Liver (tissue), 9 donors: ENCODE measurements around the gene GPR33. TPM values are rescaled to one million over a fixed set of nuclear protein-coding genes. Genes with fewer than 3 reads are reported as not detected.

Experiments
- DNase-seq: peaks from one replicate; pipeline ENCODE4 v3.0.0-alpha.2; 2017; ENCODE audit warnings: low spot score
- H3K27ac ChIP-seq, 2 donors: one replicate each; pipeline ENCODE4 v1.7.0; 2013; ENCODE audit warnings: inconsistent platforms in 2 of 2, low read length in 2 of 2, control low read depth in 1 of 2, low read depth in 1 of 2, mild to moderate bottlenecking in 1 of 2
- H3K27me3 ChIP-seq, 4 donors: one replicate each; pipeline versions ENCODE4 v1.6.1 to v1.7.0; 2013; ENCODE audit warnings: low read length in 3 of 4, inconsistent platforms in 1 of 4, mild to moderate bottlenecking in 1 of 4, moderate library complexity in 1 of 4; ENCODE audit not compliant: control insufficient read depth in 4 of 4, insufficient read depth in 4 of 4
- H3K36me3 ChIP-seq, 4 donors: one replicate each; pipeline versions ENCODE4 v1.6.1 to v1.7.0; 2013; ENCODE audit warnings: low read length in 3 of 4, mild to moderate bottlenecking in 3 of 4, low read depth in 1 of 4, moderate library complexity in 1 of 4; ENCODE audit not compliant: control insufficient read depth in 4 of 4, insufficient read depth in 3 of 4
- H3K4me1 ChIP-seq, 4 donors: one replicate each; pipeline versions ENCODE4 v1.6.1 to v1.7.0; 2013; ENCODE audit warnings: low read length in 3 of 4, mild to moderate bottlenecking in 3 of 4, moderate library complexity in 1 of 4; ENCODE audit not compliant: control insufficient read depth in 4 of 4, insufficient read depth in 4 of 4
- H3K4me3 ChIP-seq, 3 donors: one replicate each; pipeline versions ENCODE4 v1.6.1 to v1.7.0; 2013; ENCODE audit warnings: low read length in 3 of 3, control low read depth in 1 of 3, low read depth in 1 of 3, mild to moderate bottlenecking in 1 of 3
- H3K9ac ChIP-seq, 2 donors: one replicate each; pipeline ENCODE4 v1.7.0; 2013; ENCODE audit warnings: low read length in 2 of 2, mild to moderate bottlenecking in 2 of 2, moderate library complexity in 2 of 2, control low read depth in 1 of 2, low read depth in 1 of 2
- H3K9me3 ChIP-seq, 4 donors: one replicate each; pipeline versions ENCODE4 v1.6.1 to v1.7.0; 2013; ENCODE audit warnings: low read length in 3 of 4; ENCODE audit not compliant: control insufficient read depth in 4 of 4
- GABPA ChIP-seq, 2 donors: IDR thresholded peaks in 1 of 2; conservative IDR thresholded peaks in 1 of 2; 2 replicates each; pipeline ENCODE4 v1.6.1; 2016; ENCODE audit warnings: antibody characterized with exemption in 2 of 2, mild to moderate bottlenecking in 1 of 2, moderate library complexity in 1 of 2
- RXRA ChIP-seq, 2 donors: IDR thresholded peaks; 2 replicates each; pipeline ENCODE4 v1.6.1; 2017 to 2018; ENCODE audit warnings: antibody characterized with exemption in 2 of 2, mild to moderate bottlenecking in 1 of 2
- SP1 ChIP-seq: IDR thresholded peaks from 2 replicates; pipeline ENCODE4 v1.6.1; 2018; ENCODE audit warnings: antibody characterized with exemption, mild to moderate bottlenecking
- polyA plus RNA-seq, 2 donors: library from polyadenylated mRNA; stranded (reverse) in 1 of 2; unstranded in 1 of 2; fragments of 200-250 nt in 1 of 2; fragments of >200 nt in 1 of 2; fragmentation: Nextera tagmentation in 1 of 2; extraction: Ambion mirVana in 1 of 2; gene quantifications; one replicate each; pipeline versions ENCODE4 v1.2.1 to v1.2.3, GENCODE V29; 2013 to 2015
- total RNA-seq, 2 donors: library from RNA; depleted of rRNA; stranded (reverse); fragments of >200 nt; gene quantifications; one replicate each; pipeline ENCODE4 v1.2.3, GENCODE V29; 2014
- TF ChIP-seq, protein P1 (sequence below): IDR thresholded peaks from 2 replicates; pipeline ENCODE4 v1.6.1; 2016; ENCODE audit warnings: antibody characterized with exemption
- TF ChIP-seq, protein P2 (sequence below): IDR thresholded peaks from 2 replicates; pipeline ENCODE4 v1.6.1; 2016; ENCODE audit warnings: antibody characterized with exemption
- TF ChIP-seq, protein P3 (sequence below): IDR thresholded peaks from 2 replicates; pipeline ENCODE4 v1.6.1; 2016; ENCODE audit warnings: antibody characterized with exemption
- donor health status: healthy.
- donor health status: healthy.
- donor health status: healthy.
- donor health status: healthy.
- donor health status: healthy.

GPR33 gene
- total and polyA plus RNA-seq, 4 donors: not detected

DNA sequence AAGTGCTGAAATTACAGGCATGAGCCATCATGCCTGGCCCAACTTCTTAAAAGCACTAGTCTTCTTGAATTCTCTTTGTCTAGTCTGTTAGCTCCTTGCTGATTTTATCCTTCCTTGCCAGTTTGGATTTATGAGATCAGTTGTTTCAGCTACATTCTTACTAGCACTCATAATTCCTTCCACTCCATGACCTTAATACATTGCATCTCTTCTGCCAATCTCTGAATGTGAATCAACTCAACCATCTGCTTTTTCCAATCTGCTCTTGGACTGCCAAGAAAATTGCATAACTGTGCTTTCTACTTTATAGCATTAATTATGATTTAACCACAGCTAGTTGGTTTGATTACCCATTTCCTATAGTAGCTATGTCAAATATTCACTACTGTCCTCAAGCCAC, 52.6 kb downstream of the GPR33 start:
- H3K36me3 ChIP-seq: no peaks in the 10 kb centered on the region
- H3K4me3 ChIP-seq: no peak overlapping the region
- TF ChIP-seq RXRA (IDR thresholded peaks at IDR 0.05): no peak
- no peak for TF ChIP-seq GABPA (IDR thresholded peaks at IDR 0.05 in 1 of 2, conservative IDR thresholded peaks at IDR 0.05 in 1 of 2)
- no peak for TF ChIP-seq SP1
- TF ChIP-seq, protein P1, sequence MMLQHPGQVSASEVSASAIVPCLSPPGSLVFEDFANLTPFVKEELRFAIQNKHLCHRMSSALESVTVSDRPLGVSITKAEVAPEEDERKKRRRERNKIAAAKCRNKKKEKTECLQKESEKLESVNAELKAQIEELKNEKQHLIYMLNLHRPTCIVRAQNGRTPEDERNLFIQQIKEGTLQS: no peak
- TF ChIP-seq, protein P2, sequence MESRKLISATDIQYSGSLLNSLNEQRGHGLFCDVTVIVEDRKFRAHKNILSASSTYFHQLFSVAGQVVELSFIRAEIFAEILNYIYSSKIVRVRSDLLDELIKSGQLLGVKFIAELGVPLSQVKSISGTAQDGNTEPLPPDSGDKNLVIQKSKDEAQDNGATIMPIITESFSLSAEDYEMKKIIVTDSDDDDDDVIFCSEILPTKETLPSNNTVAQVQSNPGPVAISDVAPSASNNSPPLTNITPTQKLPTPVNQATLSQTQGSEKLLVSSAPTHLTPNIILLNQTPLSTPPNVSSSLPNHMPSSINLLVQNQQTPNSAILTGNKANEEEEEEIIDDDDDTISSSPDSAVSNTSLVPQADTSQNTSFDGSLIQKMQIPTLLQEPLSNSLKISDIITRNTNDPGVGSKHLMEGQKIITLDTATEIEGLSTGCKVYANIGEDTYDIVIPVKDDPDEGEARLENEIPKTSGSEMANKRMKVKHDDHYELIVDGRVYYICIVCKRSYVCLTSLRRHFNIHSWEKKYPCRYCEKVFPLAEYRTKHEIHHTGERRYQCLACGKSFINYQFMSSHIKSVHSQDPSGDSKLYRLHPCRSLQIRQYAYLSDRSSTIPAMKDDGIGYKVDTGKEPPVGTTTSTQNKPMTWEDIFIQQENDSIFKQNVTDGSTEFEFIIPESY: no peak
- TF ChIP-seq, protein P3, sequence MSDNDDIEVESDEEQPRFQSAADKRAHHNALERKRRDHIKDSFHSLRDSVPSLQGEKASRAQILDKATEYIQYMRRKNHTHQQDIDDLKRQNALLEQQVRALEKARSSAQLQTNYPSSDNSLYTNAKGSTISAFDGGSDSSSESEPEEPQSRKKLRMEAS: no peak
- H3K27me3 ChIP-seq: no peaks in the 10 kb centered on the region
- no peaks in the 10 kb centered on the region for H3K4me1 ChIP-seq
- H3K27ac ChIP-seq: no peak overlapping the region
- H3K9ac ChIP-seq: no peak overlapping the region
- H3K9me3 ChIP-seq: no peaks in the 10 kb centered on the region
- DNase-seq: no peak

Other genes with a start within 250 kb of the GPR33 start
- gene HEATR5A, start 67.5 kb downstream of the GPR33 start, total RNA-seq: 10 to 100 TPM; 11.7 to 22.8 TPM
- 1 to 10 TPM; 7.3 to 8.5 TPM for gene HEATR5A, start 67.5 kb downstream of the GPR33 start, polyA plus RNA-seq
- gene DTD2, start 30.5 kb downstream of the GPR33 start, total RNA-seq: 10 to 100 TPM; 13.1 to 16.7 TPM
- 1 to 10 TPM; 7.9 to 8.3 TPM for gene DTD2, start 30.5 kb downstream of the GPR33 start, polyA plus RNA-seq
- 1 to 10 TPM; 7.4 to 9.3 TPM for gene NUBPL, start 73.4 kb upstream of the GPR33 start, total RNA-seq
- 1 to 10 TPM; 4.2 to 5.9 TPM for gene NUBPL, start 73.4 kb upstream of the GPR33 start, polyA plus RNA-seq